ENCODE data around the gene ADCY9.

- TF ChIP-seq POLR2A (IDR thresholded peaks at IDR 0.05; ENCODE audit: low read depth, low read length) (no peak), SPI1 (IDR thresholded peaks at IDR 0.05; ENCODE audit: low read depth, low read length) (no peak)
Measured at GRCh38 chr16:3949287-3949686, 167.0 kb downstream of the ADCY9 start.

All from GM12891 (cell line).